H9 (cell line): ENCODE measurements around the gene IGFBP1. TPM values are rescaled to one million over a fixed set of nuclear protein-coding genes. Genes with fewer than 3 reads are reported as not detected.

Source experiments
- DNase-seq: peaks from one replicate; pipeline ENCODE4 v3.0.0-alpha.2; 2017
- H2AFZ ChIP-seq: one replicate; pipeline ENCODE4 v1.6.1; 2013; ENCODE audit warnings: mild to moderate bottlenecking, low read length, control low read depth, moderate library complexity
- H2AK5ac ChIP-seq: 2 replicates; pipeline ENCODE4 v1.6.1; 2013; ENCODE audit warnings: low read length, control low read depth, mixed read lengths; ENCODE audit not compliant: insufficient read length
- H2BK120ac ChIP-seq: one replicate; pipeline ENCODE4 v1.6.1; 2013; ENCODE audit warnings: low read depth, mild to moderate bottlenecking, low read length, control low read depth, inconsistent platforms; ENCODE audit not compliant: poor library complexity, severe bottlenecking
- H2BK12ac ChIP-seq: 2 replicates; pipeline ENCODE4 v1.6.1; 2013; ENCODE audit warnings: low read length, control low read depth, mixed read lengths, low read depth; ENCODE audit not compliant: insufficient read length
- H2BK15ac ChIP-seq: 2 replicates; pipeline ENCODE4 v1.6.1; 2013; ENCODE audit warnings: low read depth, low read length, control low read depth
- H2BK20ac ChIP-seq: one replicate; pipeline ENCODE4 v1.6.1; 2013; ENCODE audit warnings: low read depth, mild to moderate bottlenecking, low read length, control low read depth, inconsistent platforms; ENCODE audit not compliant: poor library complexity, severe bottlenecking
- H2BK5ac ChIP-seq: 2 replicates; pipeline ENCODE4 v1.6.1; 2013; ENCODE audit warnings: low read length, control low read depth, mixed read lengths; ENCODE audit not compliant: insufficient read length
- H3K14ac ChIP-seq: 2 replicates; pipeline ENCODE4 v1.6.1; 2013; ENCODE audit warnings: low read length, control low read depth; ENCODE audit not compliant: insufficient read depth
- H3K18ac ChIP-seq: 2 replicates; pipeline ENCODE4 v1.6.1; 2013; ENCODE audit warnings: low read depth, mild to moderate bottlenecking, mixed read lengths, low read length, control low read depth; ENCODE audit not compliant: insufficient read length
- H3K23ac ChIP-seq: 2 replicates; pipeline ENCODE4 v1.6.1; 2013; ENCODE audit warnings: low read length, control low read depth, mixed read lengths, low read depth; ENCODE audit not compliant: insufficient read length
- H3K23me2 ChIP-seq: 2 replicates; pipeline ENCODE4 v1.6.1; 2013; ENCODE audit warnings: low read depth, mild to moderate bottlenecking, mixed read lengths, low read length, control low read depth; ENCODE audit not compliant: insufficient read length, poor library complexity, severe bottlenecking
- H3K27ac ChIP-seq: 2 replicates; pipeline ENCODE4 v1.5.1; 2013; ENCODE audit warnings: low read length, control low read depth, mixed read lengths, low read depth; ENCODE audit not compliant: insufficient read length
- H3K27me3 ChIP-seq: 2 replicates; pipeline ENCODE4 v1.6.1; 2013; ENCODE audit warnings: low read length, control low read depth, inconsistent platforms; ENCODE audit not compliant: insufficient read depth
- H3K4ac ChIP-seq: 2 replicates; pipeline ENCODE4 v1.6.1; 2013; ENCODE audit warnings: low read depth, mild to moderate bottlenecking, control low read depth, inconsistent platforms, low read length, moderate library complexity
- H3K4me1 ChIP-seq: 2 replicates; pipeline ENCODE4 v1.6.1; 2013; ENCODE audit warnings: low read length, control low read depth, inconsistent platforms; ENCODE audit not compliant: insufficient read depth
- H3K4me2 ChIP-seq: 2 replicates; pipeline ENCODE4 v1.6.1; 2013; ENCODE audit warnings: low read length, control low read depth, mixed read lengths; ENCODE audit not compliant: insufficient read length, insufficient read depth
- H3K56ac ChIP-seq: 2 replicates; pipeline ENCODE4 v1.6.1; 2013; ENCODE audit warnings: low read depth, mild to moderate bottlenecking, mixed read lengths, low read length, control low read depth; ENCODE audit not compliant: insufficient read length
- H3K79me1 ChIP-seq: 2 replicates; pipeline ENCODE4 v1.6.1; 2013; ENCODE audit warnings: low read depth, mild to moderate bottlenecking, moderate library complexity, low read length, control low read depth, inconsistent platforms; ENCODE audit not compliant: insufficient read depth, poor library complexity, severe bottlenecking
- H3K79me2 ChIP-seq: 2 replicates; pipeline ENCODE4 v1.6.1; 2013; ENCODE audit warnings: low read length, control low read depth, inconsistent platforms; ENCODE audit not compliant: insufficient read depth
- H3K9ac ChIP-seq: 2 replicates; pipeline ENCODE4 v1.6.1; 2013; ENCODE audit warnings: low read length, control low read depth, mixed read lengths; ENCODE audit not compliant: insufficient read length; ENCODE audit errors: extremely low read depth
- H3K9me3 ChIP-seq: one replicate; pipeline ENCODE4 v1.6.1; 2013; ENCODE audit warnings: low read depth, low read length, inconsistent platforms; ENCODE audit not compliant: control insufficient read depth
- H3T11ph ChIP-seq: one replicate; pipeline ENCODE4 v1.6.1; 2013; ENCODE audit warnings: mild to moderate bottlenecking, low read length, control low read depth, inconsistent platforms
- H4K20me1 ChIP-seq: one replicate; pipeline ENCODE4 v1.6.1; 2013; ENCODE audit not compliant: control insufficient read depth, insufficient read length, insufficient read depth
- H4K5ac ChIP-seq: 2 replicates; pipeline ENCODE4 v1.6.1; 2013; ENCODE audit warnings: low read depth, mild to moderate bottlenecking, mixed read lengths, low read length, control low read depth; ENCODE audit not compliant: insufficient read length
- H4K8ac ChIP-seq: replicated peaks from 2 replicates; pipeline ENCODE4 v1.6.1; 2013; ENCODE audit warnings: low read length, control low read depth, mixed read lengths, low read depth; ENCODE audit not compliant: insufficient read length
- H4K91ac ChIP-seq: 2 replicates; pipeline ENCODE4 v1.6.1; 2013; ENCODE audit warnings: low read depth, mild to moderate bottlenecking, moderate library complexity, mixed read lengths, low read length, control low read depth; ENCODE audit not compliant: insufficient read length
- H3K27ac Mint-ChIP-seq, 3 experiments: 2 replicates in 2 of 3; 3 replicates in 1 of 3; pipeline ENCODE4 v1.8.0; 2020 to 2021; ENCODE audit warnings: mixed read lengths in 3 of 3, mild to moderate bottlenecking in 1 of 3, moderate library complexity in 1 of 3
- H3K27me3 Mint-ChIP-seq: 2 replicates; pipeline ENCODE4 v1.8.0; 2021; ENCODE audit warnings: low read depth, mild to moderate bottlenecking, moderate library complexity, mixed read lengths
- H3K36me3 Mint-ChIP-seq, 3 experiments: 2 replicates in 2 of 3; 3 replicates in 1 of 3; pipeline ENCODE4 v1.8.0; 2020 to 2021; ENCODE audit warnings: low read depth in 3 of 3, mixed read lengths in 3 of 3; ENCODE audit not compliant: insufficient read depth in 1 of 3
- H3K4me1 Mint-ChIP-seq, 2 experiments: 2 replicates each; pipeline ENCODE4 v1.8.0; 2020; ENCODE audit warnings: mixed read lengths in 2 of 2
- H3K4me3 Mint-ChIP-seq, 2 experiments: 2 replicates in 1 of 2; 3 replicates in 1 of 2; pipeline ENCODE4 v1.8.0; 2020 to 2021; ENCODE audit warnings: mild to moderate bottlenecking in 2 of 2, mixed read lengths in 2 of 2, moderate library complexity in 1 of 2
- H3K9me3 Mint-ChIP-seq, 2 experiments: 2 replicates in 1 of 2; 3 replicates in 1 of 2; pipeline ENCODE4 v1.8.0; 2020; ENCODE audit warnings: mild to moderate bottlenecking in 2 of 2, mixed read lengths in 2 of 2, moderate library complexity in 1 of 2
- WGBS: extraction: QIAGEN DNeasy Blood & Tissue Kit; methylation state at CpG from one replicate; pipeline ENCODE4 v1.1.7; 2013; ENCODE audit warnings: missing lambda C conversion rate, low lambda C conversion rate, mixed read lengths; ENCODE audit not compliant: insufficient read length; ENCODE audit errors: extremely low coverage; 5-methylcytosine and 5-hydroxymethylcytosine counted together
- total RNA-seq: library from RNA; stranded (reverse); gene quantifications from 2 replicates; pipeline ENCODE4 v1.2.1, GENCODE V29; 2021
- TF ChIP-seq, protein P1 (sequence below): fragments of 200-600 bp; sonication (generic); conservative IDR thresholded peaks from 3 replicates; pipeline ENCODE4 v1.8.0; 2021; ENCODE audit warnings: antibody characterized with exemption, mild to moderate bottlenecking

Gene IGFBP1
- total RNA-seq, 1 experiment from 2014 or later, result not detected

DNA sequence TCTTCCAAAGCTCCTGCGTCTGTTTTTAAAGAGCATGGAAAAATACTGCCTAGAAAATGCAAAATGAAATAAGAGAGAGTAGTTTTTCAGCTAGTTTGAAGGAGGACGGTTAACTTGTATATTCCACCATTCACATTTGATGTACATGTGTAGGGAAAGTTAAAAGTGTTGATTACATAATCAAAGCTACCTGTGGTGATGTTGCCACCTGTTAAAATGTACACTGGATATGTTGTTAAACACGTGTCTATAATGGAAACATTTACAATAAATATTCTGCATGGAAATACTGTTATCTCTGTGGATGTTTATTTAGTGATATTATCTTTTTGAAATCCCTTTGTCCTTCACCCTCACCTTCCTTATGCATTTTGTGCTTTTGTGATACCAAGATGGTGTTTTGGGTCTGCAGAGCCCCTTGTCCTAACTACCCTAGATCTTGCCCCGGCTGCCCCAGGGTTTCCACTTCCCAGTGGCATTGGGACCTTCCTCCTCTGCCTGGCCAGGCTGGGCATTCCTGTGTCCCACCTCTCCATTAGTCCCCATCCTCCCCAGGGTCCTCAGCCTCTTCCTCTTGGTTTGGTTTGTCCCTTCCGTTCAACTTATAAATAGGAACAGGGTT, 5.2 kb downstream of the IGFBP1 start:
- Histone ChIP-seq H3K56ac (no peak overlapping the region), H3K9me3 (no peaks in the 10 kb centered on the region), H3K27ac (no peak overlapping the region), H3K18ac (no peak overlapping the region), H2BK12ac (no peak overlapping the region), H3T11ph (no peak overlapping the region), H3K79me1 (no peaks in the 10 kb centered on the region), H2BK15ac (no peak overlapping the region), H3K4ac (no peak overlapping the region), H2BK5ac (no peak overlapping the region), H3K23ac (no peak overlapping the region), H3K79me2 (no peaks in the 10 kb centered on the region), H2AFZ (no peak overlapping the region), H2BK120ac (no peak overlapping the region), H3K4me2 (no peak overlapping the region), H3K4me1 (peaks cover 3% of the 10 kb centered on the region), H3K14ac (no peak overlapping the region), H4K20me1 (no peaks in the 10 kb centered on the region), H2BK20ac (no peak overlapping the region), H3K9ac (no peak overlapping the region), H4K5ac (no peak overlapping the region), H2AK5ac (no peak overlapping the region), H3K23me2 (no peaks in the 10 kb centered on the region), H4K8ac (no peak overlapping the region), H3K27me3 (peaks cover 9% of the 10 kb centered on the region; the same call in 1 of the 2 replicates), H4K91ac (no peak overlapping the region)
- TF ChIP-seq, protein P1, sequence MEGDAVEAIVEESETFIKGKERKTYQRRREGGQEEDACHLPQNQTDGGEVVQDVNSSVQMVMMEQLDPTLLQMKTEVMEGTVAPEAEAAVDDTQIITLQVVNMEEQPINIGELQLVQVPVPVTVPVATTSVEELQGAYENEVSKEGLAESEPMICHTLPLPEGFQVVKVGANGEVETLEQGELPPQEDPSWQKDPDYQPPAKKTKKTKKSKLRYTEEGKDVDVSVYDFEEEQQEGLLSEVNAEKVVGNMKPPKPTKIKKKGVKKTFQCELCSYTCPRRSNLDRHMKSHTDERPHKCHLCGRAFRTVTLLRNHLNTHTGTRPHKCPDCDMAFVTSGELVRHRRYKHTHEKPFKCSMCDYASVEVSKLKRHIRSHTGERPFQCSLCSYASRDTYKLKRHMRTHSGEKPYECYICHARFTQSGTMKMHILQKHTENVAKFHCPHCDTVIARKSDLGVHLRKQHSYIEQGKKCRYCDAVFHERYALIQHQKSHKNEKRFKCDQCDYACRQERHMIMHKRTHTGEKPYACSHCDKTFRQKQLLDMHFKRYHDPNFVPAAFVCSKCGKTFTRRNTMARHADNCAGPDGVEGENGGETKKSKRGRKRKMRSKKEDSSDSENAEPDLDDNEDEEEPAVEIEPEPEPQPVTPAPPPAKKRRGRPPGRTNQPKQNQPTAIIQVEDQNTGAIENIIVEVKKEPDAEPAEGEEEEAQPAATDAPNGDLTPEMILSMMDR, result no peak
- Mint-ChIP-seq H3K27ac (no peak overlapping the region), H3K36me3 (no peaks in the 10 kb centered on the region), H3K27me3 (peaks cover 61% of the 10 kb centered on the region), H3K4me3 (no peak overlapping the region), H3K4me1 (peaks cover 8 to 11% of the 10 kb centered on the region in 2 experiments), H3K9me3 (no peaks in the 10 kb centered on the region)
- WGBS, result no CpG with 5 or more reads among the region's 5 CpGs
- no peak for DNase-seq
